Prostate gland (tissue), 2 donors: Measurements from ENCODE around the gene SLC13A2.

Source experiments
- POLR2A ChIP-seq: fragments of 450-650 bp; IDR thresholded peaks from one replicate; pipeline ENCODE4 v1.6.1; 2016; ENCODE audit warnings: antibody characterized with exemption, mild to moderate bottlenecking
- POLR2AphosphoS5 ChIP-seq: sonication (generic); formaldehyde crosslinking; IDR thresholded peaks from one replicate; pipeline ENCODE4 v1.6.1; 2017; ENCODE audit warnings: antibody characterized with exemption
- TF ChIP-seq, protein P1 (sequence below), 4 experiments: fragments of 200-600 bp in 2 of 4; fragments of 450-650 bp in 2 of 4; sonication (generic) in 2 of 4; IDR thresholded peaks; 1 replicate in 3 of 4; 2 replicates in 1 of 4; pipeline ENCODE4 v1.5.1; 2016 to 2019; ENCODE audit warnings: antibody characterized with exemption in 4 of 4, mild to moderate bottlenecking in 2 of 4, moderate library complexity in 2 of 4

DNA sequence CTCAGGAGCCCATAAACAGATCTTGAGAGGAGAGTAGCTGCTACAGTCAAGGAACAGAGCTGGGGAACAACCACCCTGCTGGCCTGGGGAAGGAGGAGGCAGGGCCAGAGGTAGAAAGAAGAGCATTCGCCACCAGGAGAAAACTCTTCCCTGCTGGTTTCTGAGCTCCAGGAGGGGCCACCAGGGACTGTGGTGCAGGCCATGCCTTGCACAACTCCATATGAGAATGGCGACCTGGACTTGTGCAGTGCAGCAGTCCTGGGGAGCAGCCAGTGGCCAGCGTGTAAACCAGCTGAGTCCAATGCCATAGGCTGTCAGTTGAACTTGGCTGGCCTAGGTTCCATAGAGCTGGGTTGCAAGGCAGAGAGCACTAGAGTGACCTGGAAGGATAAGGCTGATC lies 11.6 kb downstream of the SLC13A2 start:
- TF ChIP-seq POLR2A (no peak), POLR2AphosphoS5 (no peak)
- TF ChIP-seq, protein P1, sequence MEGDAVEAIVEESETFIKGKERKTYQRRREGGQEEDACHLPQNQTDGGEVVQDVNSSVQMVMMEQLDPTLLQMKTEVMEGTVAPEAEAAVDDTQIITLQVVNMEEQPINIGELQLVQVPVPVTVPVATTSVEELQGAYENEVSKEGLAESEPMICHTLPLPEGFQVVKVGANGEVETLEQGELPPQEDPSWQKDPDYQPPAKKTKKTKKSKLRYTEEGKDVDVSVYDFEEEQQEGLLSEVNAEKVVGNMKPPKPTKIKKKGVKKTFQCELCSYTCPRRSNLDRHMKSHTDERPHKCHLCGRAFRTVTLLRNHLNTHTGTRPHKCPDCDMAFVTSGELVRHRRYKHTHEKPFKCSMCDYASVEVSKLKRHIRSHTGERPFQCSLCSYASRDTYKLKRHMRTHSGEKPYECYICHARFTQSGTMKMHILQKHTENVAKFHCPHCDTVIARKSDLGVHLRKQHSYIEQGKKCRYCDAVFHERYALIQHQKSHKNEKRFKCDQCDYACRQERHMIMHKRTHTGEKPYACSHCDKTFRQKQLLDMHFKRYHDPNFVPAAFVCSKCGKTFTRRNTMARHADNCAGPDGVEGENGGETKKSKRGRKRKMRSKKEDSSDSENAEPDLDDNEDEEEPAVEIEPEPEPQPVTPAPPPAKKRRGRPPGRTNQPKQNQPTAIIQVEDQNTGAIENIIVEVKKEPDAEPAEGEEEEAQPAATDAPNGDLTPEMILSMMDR (IDR thresholded peaks at IDR 0.05): no peak
